ENCODE results near the gene BSG. TPM values are rescaled to one million over a fixed set of nuclear protein-coding genes. Genes with fewer than 3 reads are reported as not detected.

BSG gene
- total and polyA plus RNA-seq, 10 of the 15 experiments (the other 5 are each of a cell fraction or from before 2014, with no cell fraction given), result 2.8 to 297 (median 199) TPM

- Histone ChIP-seq H3K27me3 (replicated peaks in 1 of 2; ENCODE audit: control insufficient read depth in 2 of 2, insufficient read depth in 2 of 2, low read length in 1 of 2) (no peaks in the 10 kb centered on the region), H3K9me3 (replicated peaks; ENCODE audit: control insufficient read depth, insufficient read depth, low read length) (no peaks in the 10 kb centered on the region; the same call in 2 of the 3 replicates), H3K4me2 (ENCODE audit: control insufficient read depth, insufficient read depth) (peak overlapping the region; percentile 89), H3K4me3 (peak overlapping the region; percentile 61), H3K79me2 (ENCODE audit: control insufficient read depth, insufficient read depth, low read length) (peaks cover 27% of the 10 kb centered on the region), H3K36me3 (ENCODE audit: control insufficient read depth in 2 of 2, insufficient read depth in 2 of 2, low read length in 1 of 2) (peaks cover 0 to 2% of the 10 kb centered on the region in 2 experiments; a peak in 3 of 4 replicates), H2AFZ (ENCODE audit: control insufficient read depth, low read depth, low read length) (peak overlapping the region; percentile 99), H3K9ac (ENCODE audit: control insufficient read depth, insufficient read depth, low read length) (peak overlapping the region; percentile 65), H3K4me1 (ENCODE audit: control insufficient read depth, insufficient read depth, low read length) (peaks cover 8% of the 10 kb centered on the region), H4K20me1 (ENCODE audit: control insufficient read depth, insufficient read depth) (no peaks in the 10 kb centered on the region), H3K27ac (ENCODE audit: control insufficient read depth, insufficient read depth) (peak overlapping the region; percentile 65)
- 1% methylated on average over 59 of the region's 103 CpGs for WGBS (ENCODE audit: insufficient coverage, insufficient replicate concordance, low lambda C conversion rate, missing lambda C conversion rate)
- ChIA-PET POLR2A (interaction anchor here (0.5 to 2.9 kb wide), 9 partner anchors 9 to 79 kb away, joined by 3 to 13 read pairs (median 3); partner anchors contain the start of genes BSG and TPGS1), RAD21 (ENCODE audit: unreplicated experiment) (interaction anchor here (0.8 to 2.4 kb wide), 4 partner anchors 20 to 44 kb away, joined by 4 to 17 read pairs (median 8); no protein-coding TSS in a partner anchor), CTCF (interaction anchor here (0.7 to 7.4 kb wide), 5 partner anchors 21 to 284 kb away, joined by 3 to 42 read pairs (median 4); partner anchors contain the start of gene TPGS1), SMC1A (ENCODE audit: uncharacterized antibody, unreplicated experiment) (interaction anchor here (0.6 to 2.9 kb wide), 4 partner anchors 20 to 190 kb away, joined by 3 to 20 read pairs (median 8); no protein-coding TSS in a partner anchor)
- no TSS peak for BruUV-seq (replicated peaks)
- ATAC-seq (peak; percentile 78), DNase-seq (ENCODE audit: low read depth, low spot score) (no peak), FAIRE-seq (no peak)
- intact Hi-C loops (cut with micrococcal nuclease; ENCODE audit: unreplicated experiment) (loop anchor here (5.0 kb wide), 1 partner anchor 41 kb away; the partner anchor contains the start of gene BSG), in situ Hi-C loops (cut with MboI) (no loop called here)
- no peak for TF ChIP-seq IRF3 (IDR thresholded peaks at IDR 0.05)
- no peak for TF ChIP-seq PRDM15 (CRISPR knock-in tag; IDR thresholded peaks at IDR 0.05)
- no peak for TF ChIP-seq MEF2A (IDR thresholded peaks at IDR 0.05; ENCODE audit: insufficient read depth, low read depth, low read length)
- peak in 1 of 2 experiments; percentile 50; a peak in 2 of 4 replicates for TF ChIP-seq BHLHE40 (IDR thresholded peaks at IDR 0.05; ENCODE audit: borderline replicate concordance in 1 of 2, low read depth in 2 of 2, low read length in 1 of 2)
- no peak for TF ChIP-seq RUNX3 (IDR thresholded peaks at IDR 0.05; ENCODE audit: low read length)
- TF ChIP-seq STAT1 (conservative IDR thresholded peaks at IDR 0.05), result 0 out of 2 replicates have a peak, but pooled peaks have one; percentile 29
- no peak for TF ChIP-seq SMC3 (IDR thresholded peaks at IDR 0.05; ENCODE audit: borderline replicate concordance, low read length)
- no peak for TF ChIP-seq CHD4 (IDR thresholded peaks at IDR 0.05)
- TF ChIP-seq KLF5 (IDR thresholded peaks at IDR 0.05; ENCODE audit: partially characterized antibody), result no peak
- TF ChIP-seq TBL1XR1 (IDR thresholded peaks at IDR 0.05; ENCODE audit: low read depth, low read length), result no peak
- TF ChIP-seq PML (IDR thresholded peaks at IDR 0.05; ENCODE audit: low read length), result no peak
- 0 out of 2 replicates have a peak, but pooled peaks have one; percentile 32 for TF ChIP-seq CREM (IDR thresholded peaks at IDR 0.05; ENCODE audit: low read depth)
- no peak for TF ChIP-seq RAD51 (IDR thresholded peaks at IDR 0.05)
- no peak for TF ChIP-seq TCF12 (IDR thresholded peaks at IDR 0.05; ENCODE audit: low read depth, low read length)
- TF ChIP-seq ZNF207 (IDR thresholded peaks at IDR 0.05; ENCODE audit: borderline replicate concordance), result peak; percentile 82
- TF ChIP-seq POU2F2 (IDR thresholded peaks at IDR 0.05; ENCODE audit: borderline replicate concordance, low read depth, low read length), result no peak
These were observed 41.2 kb upstream of the BSG start for GRCh38 chr19:531009-531752.
